ENCODE measurements around the gene PDE8B.

- TF ChIP-seq, protein P1, sequence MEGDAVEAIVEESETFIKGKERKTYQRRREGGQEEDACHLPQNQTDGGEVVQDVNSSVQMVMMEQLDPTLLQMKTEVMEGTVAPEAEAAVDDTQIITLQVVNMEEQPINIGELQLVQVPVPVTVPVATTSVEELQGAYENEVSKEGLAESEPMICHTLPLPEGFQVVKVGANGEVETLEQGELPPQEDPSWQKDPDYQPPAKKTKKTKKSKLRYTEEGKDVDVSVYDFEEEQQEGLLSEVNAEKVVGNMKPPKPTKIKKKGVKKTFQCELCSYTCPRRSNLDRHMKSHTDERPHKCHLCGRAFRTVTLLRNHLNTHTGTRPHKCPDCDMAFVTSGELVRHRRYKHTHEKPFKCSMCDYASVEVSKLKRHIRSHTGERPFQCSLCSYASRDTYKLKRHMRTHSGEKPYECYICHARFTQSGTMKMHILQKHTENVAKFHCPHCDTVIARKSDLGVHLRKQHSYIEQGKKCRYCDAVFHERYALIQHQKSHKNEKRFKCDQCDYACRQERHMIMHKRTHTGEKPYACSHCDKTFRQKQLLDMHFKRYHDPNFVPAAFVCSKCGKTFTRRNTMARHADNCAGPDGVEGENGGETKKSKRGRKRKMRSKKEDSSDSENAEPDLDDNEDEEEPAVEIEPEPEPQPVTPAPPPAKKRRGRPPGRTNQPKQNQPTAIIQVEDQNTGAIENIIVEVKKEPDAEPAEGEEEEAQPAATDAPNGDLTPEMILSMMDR (IDR thresholded peaks at IDR 0.05): no peak
- no peak for TF ChIP-seq EZH2 (IDR thresholded peaks at IDR 0.05; ENCODE audit: borderline replicate concordance, insufficient read depth, low read depth, low read length, poor library complexity, severe bottlenecking)
Measured at GRCh38 chr5:77366717-77367500, 156.4 kb downstream of the PDE8B start.
